Breast epithelium (tissue), 3 donors: ENCODE measurements around the gene ARL6.

ENCODE experiments used
- POLR2A ChIP-seq: fragments of 450-650 bp; IDR thresholded peaks from one replicate; pipeline ENCODE4 v1.6.1; 2016; ENCODE audit warnings: antibody characterized with exemption, mild to moderate bottlenecking, moderate library complexity
- TF ChIP-seq, protein P1 (sequence below), 3 donors: fragments of 450-650 bp; IDR thresholded peaks; one replicate each; pipeline ENCODE4 v1.5.1; 2016 to 2017; ENCODE audit warnings: antibody characterized with exemption in 3 of 3, mild to moderate bottlenecking in 3 of 3, moderate library complexity in 3 of 3

DNA sequence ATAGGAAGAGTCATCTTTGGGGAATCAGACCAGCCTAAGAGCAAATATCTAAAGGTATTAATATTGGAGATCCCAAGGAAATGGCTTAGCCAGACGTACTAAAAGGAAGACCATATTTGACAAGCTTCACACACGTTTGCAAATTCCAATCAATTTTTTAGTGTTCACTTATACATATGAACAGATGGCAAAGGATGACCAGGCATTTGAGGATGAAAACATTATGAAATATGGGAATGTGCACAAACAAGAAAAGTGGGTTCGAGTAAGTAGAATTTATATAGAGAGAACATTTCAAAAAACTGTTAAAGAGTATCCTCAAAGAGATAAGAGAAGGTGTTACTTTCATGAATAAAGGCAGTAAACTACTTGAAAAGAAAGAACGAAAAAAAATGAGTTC, 31.4 kb downstream of the ARL6 start:
- TF ChIP-seq, protein P1, sequence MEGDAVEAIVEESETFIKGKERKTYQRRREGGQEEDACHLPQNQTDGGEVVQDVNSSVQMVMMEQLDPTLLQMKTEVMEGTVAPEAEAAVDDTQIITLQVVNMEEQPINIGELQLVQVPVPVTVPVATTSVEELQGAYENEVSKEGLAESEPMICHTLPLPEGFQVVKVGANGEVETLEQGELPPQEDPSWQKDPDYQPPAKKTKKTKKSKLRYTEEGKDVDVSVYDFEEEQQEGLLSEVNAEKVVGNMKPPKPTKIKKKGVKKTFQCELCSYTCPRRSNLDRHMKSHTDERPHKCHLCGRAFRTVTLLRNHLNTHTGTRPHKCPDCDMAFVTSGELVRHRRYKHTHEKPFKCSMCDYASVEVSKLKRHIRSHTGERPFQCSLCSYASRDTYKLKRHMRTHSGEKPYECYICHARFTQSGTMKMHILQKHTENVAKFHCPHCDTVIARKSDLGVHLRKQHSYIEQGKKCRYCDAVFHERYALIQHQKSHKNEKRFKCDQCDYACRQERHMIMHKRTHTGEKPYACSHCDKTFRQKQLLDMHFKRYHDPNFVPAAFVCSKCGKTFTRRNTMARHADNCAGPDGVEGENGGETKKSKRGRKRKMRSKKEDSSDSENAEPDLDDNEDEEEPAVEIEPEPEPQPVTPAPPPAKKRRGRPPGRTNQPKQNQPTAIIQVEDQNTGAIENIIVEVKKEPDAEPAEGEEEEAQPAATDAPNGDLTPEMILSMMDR (IDR thresholded peaks at IDR 0.05): no peak
- TF ChIP-seq POLR2A: no peak
